H9 (cell line): Measurements from ENCODE around the gene SERPIND1. TPM values are rescaled to one million over a fixed set of nuclear protein-coding genes. Genes with fewer than 3 reads are reported as not detected.

Source experiments
- DNase-seq: peaks from one replicate; pipeline ENCODE4 v3.0.0-alpha.2; 2017
- H2AFZ ChIP-seq: one replicate; pipeline ENCODE4 v1.6.1; 2013; ENCODE audit warnings: mild to moderate bottlenecking, low read length, control low read depth, moderate library complexity
- H2AK5ac ChIP-seq: 2 replicates; pipeline ENCODE4 v1.6.1; 2013; ENCODE audit warnings: low read length, control low read depth, mixed read lengths; ENCODE audit not compliant: insufficient read length
- H2BK120ac ChIP-seq: one replicate; pipeline ENCODE4 v1.6.1; 2013; ENCODE audit warnings: low read depth, mild to moderate bottlenecking, low read length, control low read depth, inconsistent platforms; ENCODE audit not compliant: poor library complexity, severe bottlenecking
- H2BK12ac ChIP-seq: 2 replicates; pipeline ENCODE4 v1.6.1; 2013; ENCODE audit warnings: low read length, control low read depth, mixed read lengths, low read depth; ENCODE audit not compliant: insufficient read length
- H2BK15ac ChIP-seq: 2 replicates; pipeline ENCODE4 v1.6.1; 2013; ENCODE audit warnings: low read depth, low read length, control low read depth
- H2BK20ac ChIP-seq: one replicate; pipeline ENCODE4 v1.6.1; 2013; ENCODE audit warnings: low read depth, mild to moderate bottlenecking, low read length, control low read depth, inconsistent platforms; ENCODE audit not compliant: poor library complexity, severe bottlenecking
- H2BK5ac ChIP-seq: 2 replicates; pipeline ENCODE4 v1.6.1; 2013; ENCODE audit warnings: low read length, control low read depth, mixed read lengths; ENCODE audit not compliant: insufficient read length
- H3K14ac ChIP-seq: 2 replicates; pipeline ENCODE4 v1.6.1; 2013; ENCODE audit warnings: low read length, control low read depth; ENCODE audit not compliant: insufficient read depth
- H3K18ac ChIP-seq: 2 replicates; pipeline ENCODE4 v1.6.1; 2013; ENCODE audit warnings: low read depth, mild to moderate bottlenecking, mixed read lengths, low read length, control low read depth; ENCODE audit not compliant: insufficient read length
- H3K23ac ChIP-seq: 2 replicates; pipeline ENCODE4 v1.6.1; 2013; ENCODE audit warnings: low read length, control low read depth, mixed read lengths, low read depth; ENCODE audit not compliant: insufficient read length
- H3K23me2 ChIP-seq: 2 replicates; pipeline ENCODE4 v1.6.1; 2013; ENCODE audit warnings: low read depth, mild to moderate bottlenecking, mixed read lengths, low read length, control low read depth; ENCODE audit not compliant: insufficient read length, poor library complexity, severe bottlenecking
- H3K27ac ChIP-seq: 2 replicates; pipeline ENCODE4 v1.5.1; 2013; ENCODE audit warnings: low read length, control low read depth, mixed read lengths, low read depth; ENCODE audit not compliant: insufficient read length
- H3K27me3 ChIP-seq: 2 replicates; pipeline ENCODE4 v1.6.1; 2013; ENCODE audit warnings: low read length, control low read depth, inconsistent platforms; ENCODE audit not compliant: insufficient read depth
- H3K4ac ChIP-seq: 2 replicates; pipeline ENCODE4 v1.6.1; 2013; ENCODE audit warnings: low read depth, mild to moderate bottlenecking, control low read depth, inconsistent platforms, low read length, moderate library complexity
- H3K4me1 ChIP-seq: 2 replicates; pipeline ENCODE4 v1.6.1; 2013; ENCODE audit warnings: low read length, control low read depth, inconsistent platforms; ENCODE audit not compliant: insufficient read depth
- H3K4me2 ChIP-seq: 2 replicates; pipeline ENCODE4 v1.6.1; 2013; ENCODE audit warnings: low read length, control low read depth, mixed read lengths; ENCODE audit not compliant: insufficient read length, insufficient read depth
- H3K56ac ChIP-seq: 2 replicates; pipeline ENCODE4 v1.6.1; 2013; ENCODE audit warnings: low read depth, mild to moderate bottlenecking, mixed read lengths, low read length, control low read depth; ENCODE audit not compliant: insufficient read length
- H3K79me1 ChIP-seq: 2 replicates; pipeline ENCODE4 v1.6.1; 2013; ENCODE audit warnings: low read depth, mild to moderate bottlenecking, moderate library complexity, low read length, control low read depth, inconsistent platforms; ENCODE audit not compliant: insufficient read depth, poor library complexity, severe bottlenecking
- H3K79me2 ChIP-seq: 2 replicates; pipeline ENCODE4 v1.6.1; 2013; ENCODE audit warnings: low read length, control low read depth, inconsistent platforms; ENCODE audit not compliant: insufficient read depth
- H3K9ac ChIP-seq: 2 replicates; pipeline ENCODE4 v1.6.1; 2013; ENCODE audit warnings: low read length, control low read depth, mixed read lengths; ENCODE audit not compliant: insufficient read length; ENCODE audit errors: extremely low read depth
- H3K9me3 ChIP-seq: one replicate; pipeline ENCODE4 v1.6.1; 2013; ENCODE audit warnings: low read depth, low read length, inconsistent platforms; ENCODE audit not compliant: control insufficient read depth
- H3T11ph ChIP-seq: one replicate; pipeline ENCODE4 v1.6.1; 2013; ENCODE audit warnings: mild to moderate bottlenecking, low read length, control low read depth, inconsistent platforms
- H4K20me1 ChIP-seq: one replicate; pipeline ENCODE4 v1.6.1; 2013; ENCODE audit not compliant: control insufficient read depth, insufficient read length, insufficient read depth
- H4K5ac ChIP-seq: 2 replicates; pipeline ENCODE4 v1.6.1; 2013; ENCODE audit warnings: low read depth, mild to moderate bottlenecking, mixed read lengths, low read length, control low read depth; ENCODE audit not compliant: insufficient read length
- H4K8ac ChIP-seq: replicated peaks from 2 replicates; pipeline ENCODE4 v1.6.1; 2013; ENCODE audit warnings: low read length, control low read depth, mixed read lengths, low read depth; ENCODE audit not compliant: insufficient read length
- H4K91ac ChIP-seq: 2 replicates; pipeline ENCODE4 v1.6.1; 2013; ENCODE audit warnings: low read depth, mild to moderate bottlenecking, moderate library complexity, mixed read lengths, low read length, control low read depth; ENCODE audit not compliant: insufficient read length
- H3K27ac Mint-ChIP-seq, 3 experiments: 2 replicates in 2 of 3; 3 replicates in 1 of 3; pipeline ENCODE4 v1.8.0; 2020 to 2021; ENCODE audit warnings: mixed read lengths in 3 of 3, mild to moderate bottlenecking in 1 of 3, moderate library complexity in 1 of 3
- H3K27me3 Mint-ChIP-seq: 2 replicates; pipeline ENCODE4 v1.8.0; 2021; ENCODE audit warnings: low read depth, mild to moderate bottlenecking, moderate library complexity, mixed read lengths
- H3K36me3 Mint-ChIP-seq, 3 experiments: 2 replicates in 2 of 3; 3 replicates in 1 of 3; pipeline ENCODE4 v1.8.0; 2020 to 2021; ENCODE audit warnings: low read depth in 3 of 3, mixed read lengths in 3 of 3; ENCODE audit not compliant: insufficient read depth in 1 of 3
- H3K4me1 Mint-ChIP-seq, 2 experiments: 2 replicates each; pipeline ENCODE4 v1.8.0; 2020; ENCODE audit warnings: mixed read lengths in 2 of 2
- H3K4me3 Mint-ChIP-seq, 2 experiments: 2 replicates in 1 of 2; 3 replicates in 1 of 2; pipeline ENCODE4 v1.8.0; 2020 to 2021; ENCODE audit warnings: mild to moderate bottlenecking in 2 of 2, mixed read lengths in 2 of 2, moderate library complexity in 1 of 2
- H3K9me3 Mint-ChIP-seq, 2 experiments: 2 replicates in 1 of 2; 3 replicates in 1 of 2; pipeline ENCODE4 v1.8.0; 2020; ENCODE audit warnings: mild to moderate bottlenecking in 2 of 2, mixed read lengths in 2 of 2, moderate library complexity in 1 of 2
- WGBS: extraction: QIAGEN DNeasy Blood & Tissue Kit; methylation state at CpG from one replicate; pipeline ENCODE4 v1.1.7; 2013; ENCODE audit warnings: missing lambda C conversion rate, low lambda C conversion rate, mixed read lengths; ENCODE audit not compliant: insufficient read length; ENCODE audit errors: extremely low coverage; 5-methylcytosine and 5-hydroxymethylcytosine counted together
- total RNA-seq: library from RNA; stranded (reverse); gene quantifications from 2 replicates; pipeline ENCODE4 v1.2.1, GENCODE V29; 2021
- TF ChIP-seq, protein P1 (sequence below): fragments of 200-600 bp; sonication (generic); conservative IDR thresholded peaks from 3 replicates; pipeline ENCODE4 v1.8.0; 2021; ENCODE audit warnings: antibody characterized with exemption, mild to moderate bottlenecking

SERPIND1 gene
- total RNA-seq, 1 experiment from 2014 or later: not detected

DNA sequence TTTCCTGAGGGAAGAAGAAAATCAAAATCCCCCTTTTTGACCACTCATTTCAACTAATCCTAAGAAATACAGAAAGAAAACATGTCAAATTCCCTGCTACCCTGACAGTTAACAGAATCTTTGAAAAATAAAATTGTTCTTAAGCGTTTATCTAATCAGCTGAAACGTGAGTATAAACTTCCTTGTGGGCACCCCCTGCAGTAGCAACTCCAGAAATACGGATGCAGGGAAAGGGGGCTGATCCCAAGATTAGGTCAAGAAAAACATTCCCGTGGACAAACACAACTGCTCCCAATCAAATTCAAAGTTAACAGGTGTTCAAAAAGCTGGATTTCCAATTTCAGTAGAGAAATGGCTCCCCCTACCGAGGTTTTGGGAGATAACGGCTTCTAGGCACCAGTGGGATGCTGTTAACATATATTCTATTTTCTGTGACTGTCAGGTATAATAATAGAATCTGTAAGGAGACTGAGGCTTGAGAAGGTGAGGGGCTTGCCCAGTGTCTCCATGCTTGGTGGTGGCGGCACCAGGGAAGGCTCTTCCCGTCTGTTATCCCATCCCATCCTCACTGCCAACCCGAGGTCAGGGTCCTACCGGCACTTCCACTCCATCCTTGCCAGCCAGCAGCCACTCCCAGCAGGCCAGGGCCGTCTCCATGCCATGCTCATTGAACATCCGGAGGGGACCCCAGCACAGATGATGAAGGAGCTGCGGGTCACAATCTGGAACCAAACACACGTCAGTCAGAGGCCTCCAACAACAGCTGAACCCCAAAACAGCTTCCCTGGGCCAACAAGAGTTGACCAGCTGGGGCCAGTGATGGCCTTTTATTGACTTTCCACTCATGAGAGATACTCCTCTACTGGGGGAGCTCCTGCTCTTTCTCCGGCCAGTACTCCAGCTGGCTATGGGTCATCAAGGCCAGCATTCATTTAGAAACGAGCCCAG, 32.0 kb upstream of the SERPIND1 start:
- Mint-ChIP-seq H3K27me3 (no peaks in the 10 kb centered on the region), H3K27ac (no peak overlapping the region), H3K4me3 (no peak overlapping the region), H3K4me1 (no peaks in the 10 kb centered on the region), H3K36me3 (peaks cover 15 to 52% (median 22%) of the 10 kb centered on the region in 3 experiments), H3K9me3 (peaks cover 6 to 7% of the 10 kb centered on the region in 2 experiments; a peak in 4 of 5 replicates)
- Histone ChIP-seq H3K56ac (no peak overlapping the region), H2BK20ac (no peak overlapping the region), H3K27ac (no peak overlapping the region), H3K4me2 (no peak overlapping the region), H4K5ac (no peak overlapping the region), H3K9ac (no peak overlapping the region), H3K79me2 (no peaks in the 10 kb centered on the region), H3K14ac (no peak overlapping the region), H2AK5ac (no peak overlapping the region), H4K91ac (no peak overlapping the region), H3K4me1 (no peaks in the 10 kb centered on the region), H3K18ac (no peak overlapping the region), H2BK120ac (no peak overlapping the region), H3K23me2 (no peaks in the 10 kb centered on the region), H2AFZ (no peak overlapping the region), H3K23ac (no peak overlapping the region), H2BK5ac (no peak overlapping the region), H3K79me1 (no peaks in the 10 kb centered on the region), H3K4ac (no peak overlapping the region), H4K8ac (no peak overlapping the region), H3T11ph (no peak overlapping the region), H4K20me1 (no peaks in the 10 kb centered on the region), H3K9me3 (no peaks in the 10 kb centered on the region), H2BK15ac (no peak overlapping the region), H2BK12ac (no peak overlapping the region), H3K27me3 (no peaks in the 10 kb centered on the region)
- no CpG with 5 or more reads among the region's 16 CpGs for WGBS
- TF ChIP-seq, protein P1, sequence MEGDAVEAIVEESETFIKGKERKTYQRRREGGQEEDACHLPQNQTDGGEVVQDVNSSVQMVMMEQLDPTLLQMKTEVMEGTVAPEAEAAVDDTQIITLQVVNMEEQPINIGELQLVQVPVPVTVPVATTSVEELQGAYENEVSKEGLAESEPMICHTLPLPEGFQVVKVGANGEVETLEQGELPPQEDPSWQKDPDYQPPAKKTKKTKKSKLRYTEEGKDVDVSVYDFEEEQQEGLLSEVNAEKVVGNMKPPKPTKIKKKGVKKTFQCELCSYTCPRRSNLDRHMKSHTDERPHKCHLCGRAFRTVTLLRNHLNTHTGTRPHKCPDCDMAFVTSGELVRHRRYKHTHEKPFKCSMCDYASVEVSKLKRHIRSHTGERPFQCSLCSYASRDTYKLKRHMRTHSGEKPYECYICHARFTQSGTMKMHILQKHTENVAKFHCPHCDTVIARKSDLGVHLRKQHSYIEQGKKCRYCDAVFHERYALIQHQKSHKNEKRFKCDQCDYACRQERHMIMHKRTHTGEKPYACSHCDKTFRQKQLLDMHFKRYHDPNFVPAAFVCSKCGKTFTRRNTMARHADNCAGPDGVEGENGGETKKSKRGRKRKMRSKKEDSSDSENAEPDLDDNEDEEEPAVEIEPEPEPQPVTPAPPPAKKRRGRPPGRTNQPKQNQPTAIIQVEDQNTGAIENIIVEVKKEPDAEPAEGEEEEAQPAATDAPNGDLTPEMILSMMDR: peak; percentile 84
- no peak for DNase-seq
